Activated naive CD4-positive, alpha-beta T cell treated with anti-CD3 and anti-CD28 coated beads, Interleukin-2, amount 10 ng/mL, durations not matched to agents 7 days and 5 days (primary cell): Measurements from ENCODE around the gene MMP28.

Source experiments
- CTCF ChIA-PET: fragments of 350-600 bp; sonication (Branson Sonifier 250); formaldehyde crosslinking; loops from one replicate; lab custom pipeline; 2021; ENCODE audit warnings: antibody characterized with exemption; lab: Charles Lee
- DNase-seq: peaks from one replicate; pipeline ENCODE4 v3.0.0-alpha.2; 2020
- H3K27ac Mint-ChIP-seq: one replicate; pipeline ENCODE4 v1.8.0; 2021; ENCODE audit warnings: mild to moderate bottlenecking, moderate library complexity, mixed read lengths
- H3K27me3 Mint-ChIP-seq: one replicate; pipeline ENCODE4 v1.8.0; 2021; ENCODE audit warnings: mild to moderate bottlenecking, mixed read lengths
- H3K36me3 Mint-ChIP-seq: one replicate; pipeline ENCODE4 v1.8.0; 2021; ENCODE audit warnings: mixed read lengths
- H3K4me1 Mint-ChIP-seq: one replicate; pipeline ENCODE4 v1.8.0; 2021; ENCODE audit warnings: mixed read lengths
- H3K4me3 Mint-ChIP-seq: one replicate; pipeline ENCODE4 v1.8.0; 2021; ENCODE audit warnings: mild to moderate bottlenecking, moderate library complexity, mixed read lengths
- H3K9me3 Mint-ChIP-seq: one replicate; pipeline ENCODE4 v1.8.0; 2021; ENCODE audit warnings: mixed read lengths

MMP28 gene

GRCh38 chr17:35808962-35809854, 13.8 kb upstream of the MMP28 start, which contains the start of gene TAF15:
Gene TAF15 (plus strand): TSS chr17:35809484. CDS start chr17:35809570, 86 bp downstream.
- peak within 1 kb of the TSS; percentile 89 for H3K4me3 Mint-ChIP-seq
- CTCF ChIA-PET = interaction anchor here (0.9 to 11.7 kb wide), 9 partner anchors 9 to 196 kb away, joined by 3 to 219 read pairs (median 3); partner anchors contain the start of genes MMP28 and RDM1
- peaks cover 21% of the 10 kb centered on the region for H3K36me3 Mint-ChIP-seq
- H3K27me3 Mint-ChIP-seq = no peaks in the 10 kb centered on the region
- peak; percentile 98 for DNase-seq
- no peaks in the 10 kb centered on the region for H3K9me3 Mint-ChIP-seq
- H3K27ac Mint-ChIP-seq = peak within 1 kb of the TSS; percentile 99
- H3K4me1 Mint-ChIP-seq = peaks cover 64% of the 10 kb centered on the region

GRCh38 chr17:35808240-35808961, 13.0 kb upstream of the MMP28 start:
- DNase-seq = no peak
- Mint-ChIP-seq H3K27me3 (no peaks in the 10 kb centered on the region), H3K36me3 (peaks cover 15% of the 10 kb centered on the region), H3K27ac (peak overlapping the region; percentile 99), H3K9me3 (no peaks in the 10 kb centered on the region), H3K4me3 (peak overlapping the region; percentile 89), H3K4me1 (peaks cover 59% of the 10 kb centered on the region)
- CTCF ChIA-PET = interaction anchor here (0.9 to 11.7 kb wide), 11 partner anchors 8 to 195 kb away, joined by 3 to 219 read pairs (median 3); partner anchors contain the start of genes MMP28 and RDM1

GRCh38 chr17:35807371-35808144, 12.1 kb upstream of the MMP28 start:
- H3K4me1 Mint-ChIP-seq = peaks cover 56% of the 10 kb centered on the region
- CTCF ChIA-PET = interaction anchor here (0.9 to 11.7 kb wide), 5 partner anchors 11 to 195 kb away, joined by 3 to 219 read pairs (median 6); no protein-coding TSS in a partner anchor
- peak overlapping the region; percentile 89 for H3K4me3 Mint-ChIP-seq
- H3K27ac Mint-ChIP-seq = peak overlapping the region; percentile 99
- H3K9me3 Mint-ChIP-seq = no peaks in the 10 kb centered on the region
- H3K27me3 Mint-ChIP-seq = no peaks in the 10 kb centered on the region
- DNase-seq = no peak
- peaks cover 11% of the 10 kb centered on the region for H3K36me3 Mint-ChIP-seq

GRCh38 chr17:35804658-35805192, 9.3 kb upstream of the MMP28 start:
- H3K36me3 Mint-ChIP-seq = no peaks in the 10 kb centered on the region
- peaks cover 11% of the 10 kb centered on the region for H3K27me3 Mint-ChIP-seq
- no peaks in the 10 kb centered on the region for H3K9me3 Mint-ChIP-seq
- H3K4me3 Mint-ChIP-seq = no peak overlapping the region
- DNase-seq = peak; percentile 60
- CTCF ChIA-PET = interaction anchor here (0.8 to 11.7 kb wide), 11 partner anchors 9 to 268 kb away, joined by 3 to 219 read pairs (median 5); partner anchors contain the start of genes GAS2L2 and MMP28
- H3K4me1 Mint-ChIP-seq = peaks cover 56% of the 10 kb centered on the region
- no peak overlapping the region for H3K27ac Mint-ChIP-seq

GRCh38 chr17:35801583-35802224, 6.3 kb upstream of the MMP28 start:
- peak overlapping the region; percentile 70 for H3K27ac Mint-ChIP-seq
- H3K36me3 Mint-ChIP-seq = no peaks in the 10 kb centered on the region
- no peak overlapping the region for H3K4me3 Mint-ChIP-seq
- peaks cover 35% of the 10 kb centered on the region for H3K27me3 Mint-ChIP-seq
- H3K9me3 Mint-ChIP-seq = no peaks in the 10 kb centered on the region
- CTCF ChIA-PET = interaction anchor here (11.7 kb wide), 1 partner anchor 34 kb away, joined by 219 read pairs; no protein-coding TSS in a partner anchor
- peaks cover 31% of the 10 kb centered on the region for H3K4me1 Mint-ChIP-seq
- peak; percentile 57 for DNase-seq

GRCh38 chr17:35799942-35800341, 4.5 kb upstream of the MMP28 start:
- no peak for DNase-seq
- Mint-ChIP-seq H3K4me1 (peaks cover 36% of the 10 kb centered on the region), H3K27me3 (peaks cover 47% of the 10 kb centered on the region), H3K4me3 (no peak overlapping the region), H3K27ac (no peak overlapping the region), H3K36me3 (no peaks in the 10 kb centered on the region), H3K9me3 (no peaks in the 10 kb centered on the region)
- CTCF ChIA-PET = interaction anchor here (1.0 to 1.1 kb wide), 3 partner anchors 9 to 36 kb away, joined by 3 to 4 read pairs (median 3); partner anchors contain the start of gene TAF15

GRCh38 chr17:35797918-35798317, 2.5 kb upstream of the MMP28 start:
- CTCF ChIA-PET = interaction anchor here (1.2 to 2.5 kb wide), 3 partner anchors 13 to 185 kb away, joined by 3 to 18 read pairs (median 3); no protein-coding TSS in a partner anchor
- no peak overlapping the region for H3K4me3 Mint-ChIP-seq
- H3K4me1 Mint-ChIP-seq = peaks cover 34% of the 10 kb centered on the region
- no peaks in the 10 kb centered on the region for H3K36me3 Mint-ChIP-seq
- DNase-seq = no peak
- H3K27ac Mint-ChIP-seq = no peak overlapping the region
- H3K9me3 Mint-ChIP-seq = no peaks in the 10 kb centered on the region
- peaks cover 67% of the 10 kb centered on the region for H3K27me3 Mint-ChIP-seq

GRCh38 chr17:35797370-35797769, 1.9 kb upstream of the MMP28 start:
- H3K27ac Mint-ChIP-seq = no peak overlapping the region
- H3K4me1 Mint-ChIP-seq = peaks cover 34% of the 10 kb centered on the region
- no peaks in the 10 kb centered on the region for H3K36me3 Mint-ChIP-seq
- CTCF ChIA-PET = interaction anchor here (1.5 to 2.5 kb wide), 3 partner anchors 11 to 33 kb away, joined by 3 to 18 read pairs (median 3); no protein-coding TSS in a partner anchor
- no peak for DNase-seq
- H3K27me3 Mint-ChIP-seq = peaks cover 67% of the 10 kb centered on the region
- no peak overlapping the region for H3K4me3 Mint-ChIP-seq
- H3K9me3 Mint-ChIP-seq = no peaks in the 10 kb centered on the region

GRCh38 chr17:35796942-35797341, 1.5 kb upstream of the MMP28 start:
- DNase-seq = no peak
- H3K4me1 Mint-ChIP-seq = peaks cover 32% of the 10 kb centered on the region
- CTCF ChIA-PET = interaction anchor here (1.1 to 2.5 kb wide), 5 partner anchors 11 to 37 kb away, joined by 3 to 18 read pairs (median 6); partner anchors contain the start of gene C17orf50
- no peak overlapping the region for H3K4me3 Mint-ChIP-seq
- no peaks in the 10 kb centered on the region for H3K36me3 Mint-ChIP-seq
- peaks cover 72% of the 10 kb centered on the region for H3K27me3 Mint-ChIP-seq
- H3K9me3 Mint-ChIP-seq = no peaks in the 10 kb centered on the region
- H3K27ac Mint-ChIP-seq = no peak overlapping the region

GRCh38 chr17:35795871-35796265, 427 bp upstream of the MMP28 start:
- Mint-ChIP-seq H3K27ac (no peak overlapping the region), H3K27me3 (peaks cover 76% of the 10 kb centered on the region), H3K9me3 (no peaks in the 10 kb centered on the region)

GRCh38 chr17:35793257-35793656, 2.2 kb downstream of the MMP28 start:
- no peaks in the 10 kb centered on the region for H3K36me3 Mint-ChIP-seq
- no peak for DNase-seq
- no peaks in the 10 kb centered on the region for H3K9me3 Mint-ChIP-seq
- H3K4me3 Mint-ChIP-seq = no peak overlapping the region
- CTCF ChIA-PET = interaction anchor here (2.0 to 2.7 kb wide), 2 partner anchors 11 to 29 kb away, joined by 7 to 10 read pairs; no protein-coding TSS in a partner anchor
- H3K27me3 Mint-ChIP-seq = peaks cover 67% of the 10 kb centered on the region
- H3K27ac Mint-ChIP-seq = no peak overlapping the region
- H3K4me1 Mint-ChIP-seq = peaks cover 25% of the 10 kb centered on the region

More at GRCh38 chr17:35795871-35796265, 427 bp upstream of the MMP28 start:
- Mint-ChIP-seq H3K4me3 (peak overlapping the region; percentile 70), H3K36me3 (no peaks in the 10 kb centered on the region), H3K4me1 (peaks cover 22% of the 10 kb centered on the region)
- CTCF ChIA-PET = interaction anchor here (0.7 to 2.5 kb wide), 7 partner anchors 9 to 36 kb away, joined by 3 to 18 read pairs (median 4); partner anchors contain the start of genes C17orf50 and TAF15
- no peak for DNase-seq

GRCh38 chr17:35791681-35792350, 3.6 kb downstream of the MMP28 start:
- peaks cover 67% of the 10 kb centered on the region for H3K27me3 Mint-ChIP-seq
- no peak overlapping the region for H3K4me3 Mint-ChIP-seq
- no peaks in the 10 kb centered on the region for H3K9me3 Mint-ChIP-seq
- peaks cover 25% of the 10 kb centered on the region for H3K4me1 Mint-ChIP-seq
- CTCF ChIA-PET = interaction anchor here (2.0 to 2.7 kb wide), 2 partner anchors 13 to 27 kb away, joined by 7 to 10 read pairs; no protein-coding TSS in a partner anchor
- no peak for DNase-seq
- no peaks in the 10 kb centered on the region for H3K36me3 Mint-ChIP-seq
- no peak overlapping the region for H3K27ac Mint-ChIP-seq
